A549 (cell line): ENCODE results near the gene CNKSR1. TPM values are rescaled to one million over a fixed set of nuclear protein-coding genes. Genes with fewer than 3 reads are reported as not detected.
"Not testable (repeated sequence)": the region's sequence is repeated elsewhere in the genome, so short reads cannot be mapped to it uniquely, and the experiment has no call there.

ENCODE experiments used
- ATAC-seq, 2 experiments: fragments of 200-7000 bp in 1 of 2; fragments of >200 bp in 1 of 2; cut with Nextera tagmentation in 1 of 2; cut with Tn5 transposase in 1 of 2; 3 replicates each; pipeline versions ENCODE4 v1.8.0 to v1.9.1; 2018 to 2020; ENCODE audit warnings: mild to moderate bottlenecking in 1 of 2, moderate library complexity in 1 of 2
- CTCF ChIA-PET: fragments of 300-600 bp; sonication (Branson Sonifier 250); formaldehyde crosslinking; extraction: SDS; loops from one replicate; lab custom pipeline; 2021; ENCODE audit warnings: antibody characterized with exemption, inconsistent platforms; lab: Yijun Ruan, JAX
- POLR2A ChIA-PET: fragments of 350-600 bp; formaldehyde crosslinking; extraction: SDS; loops from one replicate; lab custom pipeline; 2021; ENCODE audit warnings: antibody characterized with exemption, inconsistent platforms; lab: Yijun Ruan, JAX
- DNase-seq, 2 experiments: peaks; one replicate each; pipeline versions ENCODE4 v3.0.0 to v3.0.0-alpha.2; 2011 to 2016; ENCODE audit warnings: low read depth in 1 of 2, low spot score in 1 of 2
- FAIRE-seq: peaks from 2 replicates; lab custom pipeline; 2011; peaks lifted over from hg19 to GRCh38; lab: Jason Lieb, UNC
- H3K27ac ChIP-seq, 2 experiments: fragments of >200 bp; sonication (Bioruptor Twin); formaldehyde crosslinking; 3 replicates each; pipeline ENCODE4 v1.5.1; 2016 to 2017
- H3K4me1 ChIP-seq: fragments of >200 bp; sonication (Bioruptor Twin); formaldehyde crosslinking; 3 replicates; pipeline ENCODE4 v1.6.1; 2016
- H3K4me2 ChIP-seq: fragments of >200 bp; sonication (Bioruptor Twin); formaldehyde crosslinking; 3 replicates; pipeline ENCODE4 v1.6.1; 2016
- H3K4me3 ChIP-seq: fragments of >200 bp; sonication (Bioruptor Twin); formaldehyde crosslinking; 3 replicates; pipeline ENCODE4 v1.5.1; 2016
- H3K9me3 ChIP-seq: fragments of >200 bp; sonication (Bioruptor Twin); formaldehyde crosslinking; 3 replicates; pipeline ENCODE4 v1.6.1; 2016
- BHLHE40 ChIP-seq: IDR thresholded peaks from 2 replicates; pipeline ENCODE4 v1.6.1; 2012; ENCODE audit warnings: low read depth, low read length, inconsistent platforms
- CBX2 ChIP-seq: fragments of 200-600 bp; sonication (generic); IDR thresholded peaks from 2 replicates; pipeline ENCODE4 v1.6.1; 2016; ENCODE audit warnings: low read depth, mild to moderate bottlenecking, borderline replicate concordance
- HDAC2 ChIP-seq: fragments of 200-600 bp; sonication (generic); IDR thresholded peaks from 2 replicates; pipeline ENCODE4 v1.6.1; 2016
- HOXB13 ChIP-seq: fragments of 250-450 bp; sonication (Bioruptor Pico); IDR thresholded peaks from 2 replicates; pipeline ENCODE4 v1.5.0; 2020; ENCODE audit warnings: low read depth, mild to moderate bottlenecking, moderate library complexity
- HOXB5 ChIP-seq: fragments of 250-450 bp; sonication (Bioruptor Pico); IDR thresholded peaks from 2 replicates; pipeline ENCODE4 v1.5.0; 2020; ENCODE audit warnings: mild to moderate bottlenecking, moderate library complexity
- KDM1A ChIP-seq: fragments of 200-600 bp; sonication (generic); IDR thresholded peaks from 2 replicates; pipeline ENCODE4 v1.6.1; 2016; ENCODE audit warnings: low read depth, mild to moderate bottlenecking
- NFE2L2 ChIP-seq: fragments of 150-350 bp; conservative IDR thresholded peaks from 2 replicates; pipeline ENCODE4 v1.6.1; 2014; ENCODE audit warnings: low read length
- NR3C1 ChIP-seq: fragments of >200 bp; sonication (Bioruptor Twin); formaldehyde crosslinking; IDR thresholded peaks from 3 replicates; pipeline ENCODE4 v1.6.1; 2017
- PHF8 ChIP-seq: fragments of 200-600 bp; sonication (generic); IDR thresholded peaks from 2 replicates; pipeline ENCODE4 v1.6.1; 2016; ENCODE audit warnings: low read depth, mild to moderate bottlenecking, antibody characterized with exemption, moderate library complexity, borderline replicate concordance
- RAD21 ChIP-seq, 2 experiments: fragments of >200 bp in 1 of 2; sonication (Bioruptor Twin) in 1 of 2; formaldehyde crosslinking in 1 of 2; IDR thresholded peaks in 1 of 2; conservative IDR thresholded peaks in 1 of 2; 2 replicates in 1 of 2; 3 replicates in 1 of 2; pipeline ENCODE4 v1.6.1; 2012 to 2018; ENCODE audit warnings: inconsistent platforms in 1 of 2
- RCOR1 ChIP-seq: fragments of 150-350 bp; IDR thresholded peaks from 2 replicates; pipeline ENCODE4 v1.6.1; 2014; ENCODE audit warnings: antibody characterized with exemption, low read length, low read depth
- SMC3 ChIP-seq: fragments of >200 bp; sonication (Bioruptor Twin); formaldehyde crosslinking; IDR thresholded peaks from 3 replicates; pipeline ENCODE4 v1.6.1; 2018; ENCODE audit warnings: inconsistent platforms
- TFCP2L1 ChIP-seq: fragments of 250-450 bp; sonication (Bioruptor Pico); IDR thresholded peaks from 2 replicates; pipeline ENCODE4 v1.5.0; 2021; ENCODE audit warnings: mild to moderate bottlenecking
- TP53 ChIP-seq: fragments of 250-450 bp; sonication (Bioruptor Pico); IDR thresholded peaks from 2 replicates; pipeline ENCODE4 v1.5.0; 2021; ENCODE audit warnings: mild to moderate bottlenecking, moderate library complexity
- ZC3H11A ChIP-seq: fragments of 450-650 bp; IDR thresholded peaks from 2 replicates; pipeline ENCODE4 v1.6.1; 2014; ENCODE audit warnings: antibody characterized with exemption, mild to moderate bottlenecking
- ZFP36 ChIP-seq: fragments of 450-650 bp; IDR thresholded peaks from 2 replicates; pipeline ENCODE4 v1.6.1; 2014; ENCODE audit warnings: borderline replicate concordance; ENCODE audit not compliant: partially characterized antibody
- ZNF302 ChIP-seq: fragments of 250-450 bp; sonication (Bioruptor Pico); IDR thresholded peaks from 2 replicates; pipeline ENCODE4 v1.9.0; 2021; ENCODE audit warnings: inconsistent platforms, mild to moderate bottlenecking, moderate library complexity
- WGBS: methylation state at CpG from one replicate; pipeline ENCODE4 v1.1.6; 2017; ENCODE audit errors: missing lambda C conversion rate; 5-methylcytosine and 5-hydroxymethylcytosine counted together
- polyA plus RNA-seq, 4 experiments: library from polyadenylated mRNA; depleted of rRNA in 3 of 4; stranded (reverse); fragments of >200 nt; fragmentation: RNase III in 1 of 4; extraction: RNeasy Plus Mini Kit Qiagen cat#74134 plus additional on column Dnase treatment in 1 of 4; gene quantifications; 2 replicates in 3 of 4; 3 replicates in 1 of 4; pipeline ENCODE4 v1.2.3, GENCODE V29; 2011 to 2017
- TF ChIP-seq, protein P1 (sequence below): fragments of 250-450 bp; sonication (Bioruptor Pico); IDR thresholded peaks from 2 replicates; pipeline ENCODE4 v1.5.0; 2020; ENCODE audit warnings: low read depth, mild to moderate bottlenecking, moderate library complexity
- TF ChIP-seq, protein P2 (sequence below): fragments of 150-350 bp; IDR thresholded peaks from 2 replicates; pipeline ENCODE4 v1.6.1; 2014; ENCODE audit warnings: low read depth, mild to moderate bottlenecking, low read length
- TF ChIP-seq, protein P3 (sequence below): IDR thresholded peaks from 2 replicates; pipeline ENCODE4 v1.6.1; 2012; ENCODE audit warnings: low read depth, borderline replicate concordance
- TF ChIP-seq, protein P4 (sequence below): IDR thresholded peaks from 2 replicates; pipeline ENCODE4 v1.6.1; 2012
- TF ChIP-seq, protein P5 (sequence below): IDR thresholded peaks from 2 replicates; pipeline ENCODE4 v1.6.1; 2012
- TF ChIP-seq, protein P6 (sequence below): fragments of >200 bp; sonication (Bioruptor Twin); formaldehyde crosslinking; IDR thresholded peaks from 3 replicates; pipeline ENCODE4 v1.6.1; 2016

The CNKSR1 gene
- polyA plus RNA-seq, 2 of the 4 experiments (the other 2 are of a cell fraction): 0.17 to 0.32 TPM

DNA sequence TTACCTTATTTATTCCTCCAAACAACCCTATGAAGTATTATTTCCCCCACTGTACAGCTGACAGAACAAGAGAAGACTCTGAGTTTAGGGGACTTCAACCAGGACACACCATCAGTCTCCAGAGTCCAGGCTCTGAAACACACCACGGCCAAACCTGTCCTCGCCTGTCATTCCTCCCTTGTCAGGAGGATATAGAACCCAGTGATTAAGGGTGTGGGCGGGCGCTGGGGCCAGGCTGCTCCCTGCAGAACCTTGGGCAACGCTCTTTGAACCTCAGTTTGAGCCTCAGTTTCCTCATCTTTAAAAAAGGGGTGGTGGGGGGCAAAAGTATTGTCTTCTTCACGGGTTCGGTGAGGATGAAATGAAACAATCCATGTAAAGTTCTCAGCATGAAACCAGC, 47.3 kb downstream of the CNKSR1 start:
- 69% methylated on average over 7 of the region's 7 CpGs for WGBS
- ATAC-seq: no peak
- Histone ChIP-seq H3K4me2 (no peak overlapping the region), H3K27ac (no peak overlapping the region), H3K4me3 (no peak overlapping the region), H3K4me1 (peaks cover 7% of the 10 kb centered on the region; the same call in 1 of the 3 replicates), H3K9me3 (no peaks in the 10 kb centered on the region)
- ChIA-PET CTCF (interaction anchor here (1.2 to 2.8 kb wide), 2 partner anchors 9 kb away, joined by 3 to 17 read pairs; partner anchors contain the start of gene CEP85), POLR2A (no interaction called here)
- no peak for FAIRE-seq
- TF ChIP-seq NR3C1: no peak
- TF ChIP-seq NFE2L2: no peak
- TF ChIP-seq HDAC2: no peak
- TF ChIP-seq HOXB13: no peak
- no peak for TF ChIP-seq KDM1A
- TF ChIP-seq, protein P1, sequence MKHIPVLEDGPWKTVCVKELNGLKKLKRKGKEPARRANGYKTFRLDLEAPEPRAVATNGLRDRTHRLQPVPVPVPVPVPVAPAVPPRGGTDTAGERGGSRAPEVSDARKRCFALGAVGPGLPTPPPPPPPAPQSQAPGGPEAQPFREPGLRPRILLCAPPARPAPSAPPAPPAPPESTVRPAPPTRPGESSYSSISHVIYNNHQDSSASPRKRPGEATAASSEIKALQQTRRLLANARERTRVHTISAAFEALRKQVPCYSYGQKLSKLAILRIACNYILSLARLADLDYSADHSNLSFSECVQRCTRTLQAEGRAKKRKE (CRISPR knock-in tag): no peak
- TF ChIP-seq ZNF302 (CRISPR knock-in tag): no peak
- TF ChIP-seq CBX2: no peak
- TF ChIP-seq ZFP36: no peak
- DNase-seq: no peak

DNA sequence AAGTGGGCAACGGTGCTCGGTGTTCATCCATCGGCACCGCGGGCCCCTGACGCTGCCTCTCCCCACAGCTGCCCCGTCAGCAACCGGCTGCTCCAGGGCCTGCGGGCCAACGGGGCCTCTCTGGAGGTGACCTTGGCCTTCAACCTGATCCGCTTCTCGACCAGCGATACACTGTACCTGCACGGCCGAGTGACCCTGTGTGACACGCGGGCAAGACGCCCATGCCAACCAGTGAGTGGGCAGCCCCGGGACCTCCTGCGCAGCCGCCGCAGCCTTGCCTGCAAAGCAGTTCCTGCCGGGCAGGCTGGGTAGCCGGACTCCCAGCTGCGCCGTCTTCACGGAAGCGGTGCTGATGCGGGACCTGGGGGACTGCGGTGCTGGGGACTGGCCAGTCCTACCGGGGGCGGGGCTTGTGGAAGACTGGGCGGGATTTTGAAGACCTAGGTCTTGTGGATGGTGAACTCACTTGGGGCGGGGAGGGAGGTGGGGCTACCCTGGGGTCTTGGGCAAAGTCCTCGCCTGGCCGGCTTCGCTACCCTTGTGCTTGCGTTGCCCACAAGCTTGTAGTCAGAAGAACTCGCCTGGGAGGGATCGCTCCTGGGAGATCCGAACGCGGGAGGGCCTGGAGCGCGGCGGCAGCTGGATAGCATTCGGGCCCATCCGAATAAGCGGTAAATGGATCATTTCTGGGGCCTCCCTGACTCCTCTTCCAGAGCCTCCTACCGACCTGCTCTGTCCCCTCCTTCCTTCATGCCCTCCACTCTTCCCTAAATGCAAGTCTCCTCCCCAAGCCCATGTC, 47.9 kb downstream of the CNKSR1 start:
- Histone ChIP-seq H3K4me3 (no peak overlapping the region), H3K4me1 (peaks cover 7% of the 10 kb centered on the region; the same call in 1 of the 3 replicates), H3K27ac (no peak overlapping the region), H3K4me2 (no peak overlapping the region), H3K9me3 (no peaks in the 10 kb centered on the region)
- TF ChIP-seq HOXB5 (CRISPR knock-in tag) (no peak), TP53 (no peak), RCOR1 (no peak), BHLHE40 (no peak)
- TF ChIP-seq, protein P2, sequence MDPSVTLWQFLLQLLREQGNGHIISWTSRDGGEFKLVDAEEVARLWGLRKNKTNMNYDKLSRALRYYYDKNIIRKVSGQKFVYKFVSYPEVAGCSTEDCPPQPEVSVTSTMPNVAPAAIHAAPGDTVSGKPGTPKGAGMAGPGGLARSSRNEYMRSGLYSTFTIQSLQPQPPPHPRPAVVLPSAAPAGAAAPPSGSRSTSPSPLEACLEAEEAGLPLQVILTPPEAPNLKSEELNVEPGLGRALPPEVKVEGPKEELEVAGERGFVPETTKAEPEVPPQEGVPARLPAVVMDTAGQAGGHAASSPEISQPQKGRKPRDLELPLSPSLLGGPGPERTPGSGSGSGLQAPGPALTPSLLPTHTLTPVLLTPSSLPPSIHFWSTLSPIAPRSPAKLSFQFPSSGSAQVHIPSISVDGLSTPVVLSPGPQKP: no peak
- no peak for ATAC-seq
- no peak for DNase-seq
- FAIRE-seq: no peak
- CTCF ChIA-PET: interaction anchor here (1.2 kb wide), 1 partner anchor 9 kb away, joined by 3 read pairs; the partner anchor contains the start of gene CEP85
- WGBS: 86% methylated on average over 21 of the region's 50 CpGs
- POLR2A ChIA-PET: no interaction called here

DNA sequence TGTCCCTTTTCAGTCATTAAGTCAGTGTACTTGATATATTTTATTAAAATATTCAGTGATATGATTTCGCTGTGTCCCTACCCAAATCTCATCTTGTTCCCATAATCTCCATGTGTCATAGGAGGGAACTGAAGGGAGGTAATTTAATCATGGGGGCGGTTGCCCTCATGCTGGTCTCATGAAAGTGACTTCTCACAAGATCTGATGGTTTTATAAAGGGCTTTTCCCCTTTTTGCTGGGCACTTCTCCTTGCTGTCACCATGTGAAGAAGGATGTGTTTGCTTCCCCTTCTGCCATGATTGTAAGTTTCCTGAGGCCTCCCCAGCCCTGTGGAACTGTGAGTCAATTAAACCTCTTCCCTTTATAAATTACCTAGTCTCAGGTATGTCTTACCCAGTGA, 53.4 kb downstream of the CNKSR1 start:
- ATAC-seq, FAIRE-seq, POLR2A ChIA-PET, H3K4me1 ChIP-seq, H3K4me2 ChIP-seq, H3K9me3 ChIP-seq, H3K4me3 ChIP-seq, H3K27ac ChIP-seq, DNase-seq: not testable (repeated sequence)
- 88% methylated on average over 2 of the region's 2 CpGs for WGBS
- CTCF ChIA-PET: interaction anchor here (0.6 to 2.3 kb wide), 4 partner anchors 10 to 658 kb away, joined by 3 to 7 read pairs (median 4); partner anchors contain the start of genes C1orf232 and ZNF593

DNA sequence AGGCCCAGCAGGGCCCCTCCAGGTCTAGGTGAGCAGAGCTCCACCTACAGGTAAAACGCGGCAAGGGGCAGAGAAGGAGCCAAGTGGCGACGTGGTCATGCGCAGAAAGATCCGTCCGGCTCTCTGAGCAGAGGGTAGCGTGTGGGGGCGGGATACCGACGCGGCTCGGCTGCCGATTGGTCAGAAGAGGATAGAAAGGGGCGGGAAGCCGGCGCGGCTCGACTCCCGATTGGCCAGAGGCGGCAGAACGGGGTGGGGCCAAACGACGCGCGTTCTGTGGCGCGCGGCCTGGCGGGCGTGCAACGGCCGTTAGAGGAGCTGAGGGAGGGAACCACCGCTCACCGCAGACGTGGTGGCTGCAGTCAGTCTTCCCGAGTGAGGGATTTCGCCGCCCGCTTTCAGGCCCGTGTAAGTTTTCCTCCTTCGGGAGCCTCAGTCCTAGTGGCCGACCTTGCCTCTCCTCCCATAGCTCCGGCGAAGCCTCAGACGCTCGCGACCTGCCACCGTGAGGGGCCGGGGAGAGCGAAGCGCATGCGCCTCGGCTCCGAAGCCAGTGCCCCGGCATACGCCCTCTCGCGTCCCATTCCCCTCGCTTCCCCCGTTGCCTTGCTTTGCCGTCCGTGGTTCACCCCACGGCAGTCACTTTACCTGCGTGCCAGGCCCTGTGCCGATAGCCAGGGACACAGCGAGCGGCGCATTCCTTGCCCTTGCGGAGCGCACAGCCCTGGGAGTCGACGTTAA, 56.8 kb downstream of the CNKSR1 start, which contains the start of gene CEP85:
TSS of gene CEP85 (plus strand) at position 298 of the 741 bp plus-strand sequence. CDS start 5,584 bp downstream, outside the sequence.
- FAIRE-seq (no peak), DNase-seq (peak; percentile 96 to 97), ATAC-seq (peak; percentile 94 to 97)
- 2% methylated on average over 36 of the region's 73 CpGs for WGBS
- H3K4me2 ChIP-seq: peak within 1 kb of the TSS; percentile 93
- H3K4me1 ChIP-seq: peaks cover 43% of the 10 kb centered on the region
- no peaks in the 10 kb centered on the region for H3K9me3 ChIP-seq
- CTCF ChIA-PET: interaction anchor here (0.6 to 5.2 kb wide), 43 partner anchors 9 to 297 kb away, joined by 3 to 33 read pairs (median 5); partner anchors contain the start of genes C1orf232, CATSPER4, CNKSR1 and SH3BGRL3
- POLR2A ChIA-PET: interaction anchor here (0.6 to 1.3 kb wide), 7 partner anchors 12 to 89 kb away, joined by 3 to 15 read pairs (median 3); partner anchors contain the start of genes SH3BGRL3 and ZNF593
- H3K27ac ChIP-seq: peak within 1 kb of the TSS; percentile 77 to 92
- peak within 1 kb of the TSS; percentile 69 for H3K4me3 ChIP-seq
- TF ChIP-seq KDM1A: no peak
- TF ChIP-seq, protein P3, sequence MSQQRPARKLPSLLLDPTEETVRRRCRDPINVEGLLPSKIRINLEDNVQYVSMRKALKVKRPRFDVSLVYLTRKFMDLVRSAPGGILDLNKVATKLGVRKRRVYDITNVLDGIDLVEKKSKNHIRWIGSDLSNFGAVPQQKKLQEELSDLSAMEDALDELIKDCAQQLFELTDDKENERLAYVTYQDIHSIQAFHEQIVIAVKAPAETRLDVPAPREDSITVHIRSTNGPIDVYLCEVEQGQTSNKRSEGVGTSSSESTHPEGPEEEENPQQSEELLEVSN: peak; percentile 47; the same call in 1 of the 2 replicates
- TF ChIP-seq, protein P4, sequence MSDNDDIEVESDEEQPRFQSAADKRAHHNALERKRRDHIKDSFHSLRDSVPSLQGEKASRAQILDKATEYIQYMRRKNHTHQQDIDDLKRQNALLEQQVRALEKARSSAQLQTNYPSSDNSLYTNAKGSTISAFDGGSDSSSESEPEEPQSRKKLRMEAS: peak; percentile 80
- TF ChIP-seq HOXB13: no peak
- TF ChIP-seq, protein P5, sequence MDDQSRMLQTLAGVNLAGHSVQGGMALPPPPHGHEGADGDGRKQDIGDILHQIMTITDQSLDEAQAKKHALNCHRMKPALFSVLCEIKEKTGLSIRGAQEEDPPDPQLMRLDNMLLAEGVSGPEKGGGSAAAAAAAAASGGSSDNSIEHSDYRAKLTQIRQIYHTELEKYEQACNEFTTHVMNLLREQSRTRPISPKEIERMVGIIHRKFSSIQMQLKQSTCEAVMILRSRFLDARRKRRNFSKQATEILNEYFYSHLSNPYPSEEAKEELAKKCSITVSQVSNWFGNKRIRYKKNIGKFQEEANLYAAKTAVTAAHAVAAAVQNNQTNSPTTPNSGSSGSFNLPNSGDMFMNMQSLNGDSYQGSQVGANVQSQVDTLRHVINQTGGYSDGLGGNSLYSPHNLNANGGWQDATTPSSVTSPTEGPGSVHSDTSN: no peak
- TF ChIP-seq, protein P6, sequence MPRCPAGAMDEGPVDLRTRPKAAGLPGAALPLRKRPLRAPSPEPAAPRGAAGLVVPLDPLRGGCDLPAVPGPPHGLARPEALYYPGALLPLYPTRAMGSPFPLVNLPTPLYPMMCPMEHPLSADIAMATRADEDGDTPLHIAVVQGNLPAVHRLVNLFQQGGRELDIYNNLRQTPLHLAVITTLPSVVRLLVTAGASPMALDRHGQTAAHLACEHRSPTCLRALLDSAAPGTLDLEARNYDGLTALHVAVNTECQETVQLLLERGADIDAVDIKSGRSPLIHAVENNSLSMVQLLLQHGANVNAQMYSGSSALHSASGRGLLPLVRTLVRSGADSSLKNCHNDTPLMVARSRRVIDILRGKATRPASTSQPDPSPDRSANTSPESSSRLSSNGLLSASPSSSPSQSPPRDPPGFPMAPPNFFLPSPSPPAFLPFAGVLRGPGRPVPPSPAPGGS: peak; percentile 83; the same call in 2 of the 3 replicates
- peak; percentile 53 for TF ChIP-seq PHF8
- peak; percentile 57 to 59 for TF ChIP-seq RAD21 (conservative IDR thresholded peaks at IDR 0.05 in 1 of 2, IDR thresholded peaks at IDR 0.05 in 1 of 2)
- no peak for TF ChIP-seq NR3C1
- TF ChIP-seq TFCP2L1: no peak
- no peak for TF ChIP-seq ZC3H11A
- TF ChIP-seq SMC3: peak; percentile 22; the same call in 1 of the 3 replicates
